Embryonic facial prominence (tissue), 1 donor: ENCODE results near the gene ACTN4.

Source experiments
- DNase-seq: peaks from one replicate; pipeline ENCODE4 v3.0.0-alpha.2; 2016; ENCODE audit errors: extremely low spot score

The ACTN4 gene

GRCh38 chr19:38660724-38661123 is 13.3 kb downstream of the ACTN4 start:
- DNase-seq = no peak

GRCh38 chr19:38661136-38661535 is 13.7 kb downstream of the ACTN4 start:
- DNase-seq = no peak

- DNase-seq = no peak
Measured at GRCh38 chr19:38661996-38662395, 14.5 kb downstream of the ACTN4 start.

- no peak for DNase-seq
Measured at GRCh38 chr19:38662537-38663155, 15.2 kb downstream of the ACTN4 start.

GRCh38 chr19:38663156-38663651 is 15.8 kb downstream of the ACTN4 start:
- DNase-seq = no peak

- no peak for DNase-seq
Measured at GRCh38 chr19:38663957-38664502, 16.6 kb downstream of the ACTN4 start.

GRCh38 chr19:38664503-38665211 is 17.2 kb downstream of the ACTN4 start:
- no peak for DNase-seq

- no peak for DNase-seq
Measured at GRCh38 chr19:38665219-38665931, 17.9 kb downstream of the ACTN4 start.

GRCh38 chr19:38665950-38666662 is 18.7 kb downstream of the ACTN4 start:
- no peak for DNase-seq

- DNase-seq = peak; percentile 77
Measured at GRCh38 chr19:38666663-38667511, 19.4 kb downstream of the ACTN4 start.

- no peak for DNase-seq
Measured at GRCh38 chr19:38667661-38668171, 20.3 kb downstream of the ACTN4 start.

- DNase-seq = no peak
Measured at GRCh38 chr19:38669552-38669951, 22.1 kb downstream of the ACTN4 start.

- no peak for DNase-seq
Measured at GRCh38 chr19:38670921-38671398, 23.5 kb downstream of the ACTN4 start.

- no peak for DNase-seq
Measured at GRCh38 chr19:38671654-38672053, 24.2 kb downstream of the ACTN4 start.

- no peak for DNase-seq
Measured at GRCh38 chr19:38673030-38673429, 25.6 kb downstream of the ACTN4 start.

GRCh38 chr19:38674388-38675171 is 27.1 kb downstream of the ACTN4 start:
- no peak for DNase-seq

- no peak for DNase-seq
Measured at GRCh38 chr19:38675611-38676010, 28.2 kb downstream of the ACTN4 start.

- DNase-seq = no peak
Measured at GRCh38 chr19:38676023-38676877, 28.8 kb downstream of the ACTN4 start.
